ENCODE data around the gene IRF8.
"Not testable (repeated sequence)": the region's sequence is repeated elsewhere in the genome, so short reads cannot be mapped to it uniquely, and the experiment has no call there.

The IRF8 gene

DNA sequence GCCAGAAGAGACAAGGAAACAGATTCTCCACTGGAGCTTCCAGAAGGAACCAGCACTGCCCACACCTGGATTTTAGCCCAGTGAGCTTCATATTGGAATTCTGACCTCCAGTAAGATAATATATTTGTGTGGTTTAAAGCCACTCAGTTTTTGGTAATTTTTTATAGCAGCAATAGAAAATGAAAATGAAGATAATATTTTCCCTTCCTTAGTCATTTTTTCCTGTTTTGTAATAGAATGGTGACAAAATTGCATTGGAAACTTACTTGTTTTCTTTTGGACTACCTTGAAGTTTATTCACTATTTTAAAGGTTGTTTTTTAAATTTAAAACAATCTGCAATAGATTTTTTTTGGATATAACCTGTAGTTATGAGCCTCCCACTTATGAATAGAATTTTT is 29.8 kb upstream of the IRF8 start:
- DNase-seq = no peak

DNA sequence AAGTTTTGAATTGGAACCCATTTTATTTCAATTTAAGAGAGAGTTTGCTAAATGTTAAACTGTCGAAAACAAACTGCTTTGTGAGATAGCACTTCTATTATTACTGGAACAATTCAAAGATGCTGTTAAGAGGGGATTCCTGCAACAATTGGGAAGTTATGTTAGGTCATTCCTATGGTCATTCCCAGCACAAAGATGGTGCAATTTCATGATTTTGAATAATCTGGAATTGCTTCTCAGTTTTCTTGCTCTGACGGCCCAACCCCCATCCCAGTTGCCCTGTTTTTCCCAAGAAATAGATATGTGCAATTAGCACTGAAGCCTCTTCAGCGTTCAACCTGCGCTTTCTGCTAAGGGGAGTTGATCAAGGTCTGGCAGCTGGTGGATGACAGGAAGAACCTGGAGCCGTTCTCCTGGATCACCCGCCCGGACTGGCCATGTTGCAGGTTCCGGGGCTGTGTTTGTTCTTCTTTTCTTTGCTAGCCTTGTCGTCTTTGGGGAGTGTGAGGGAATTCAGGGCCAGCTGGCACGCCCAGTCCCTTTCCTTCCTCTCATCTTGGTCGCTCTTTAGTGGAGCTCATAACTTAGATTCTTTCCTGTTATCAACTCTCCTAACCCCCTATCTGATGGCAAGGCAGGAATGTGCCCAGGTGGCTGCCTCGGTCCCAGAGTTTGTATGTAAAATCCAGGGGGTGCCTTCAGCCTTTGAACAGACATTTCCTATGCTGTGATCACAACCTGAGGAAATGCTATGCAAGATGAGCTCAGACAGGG is 29.0 kb upstream of the IRF8 start:
- DNase-seq = no peak

DNA sequence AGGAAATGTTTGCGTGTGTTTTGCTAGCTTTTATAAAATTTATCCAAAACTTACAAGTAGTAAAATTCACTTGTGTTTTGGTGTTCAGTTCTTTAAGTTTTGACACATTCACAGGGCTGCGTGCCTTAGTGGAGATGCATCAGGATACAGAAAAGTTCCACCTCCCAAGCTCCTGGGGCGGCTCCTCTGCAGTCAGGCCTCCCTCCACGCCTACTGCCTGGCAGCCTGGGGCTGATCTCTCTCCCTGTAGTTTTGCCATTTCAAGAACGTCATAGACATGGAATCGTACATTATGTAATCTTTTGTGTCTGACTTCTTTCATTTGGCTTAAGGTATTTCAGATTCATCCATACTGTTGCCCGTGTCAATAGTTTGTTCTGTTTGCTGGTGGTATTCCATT is 27.2 kb upstream of the IRF8 start:
- DNase-seq = no peak

DNA sequence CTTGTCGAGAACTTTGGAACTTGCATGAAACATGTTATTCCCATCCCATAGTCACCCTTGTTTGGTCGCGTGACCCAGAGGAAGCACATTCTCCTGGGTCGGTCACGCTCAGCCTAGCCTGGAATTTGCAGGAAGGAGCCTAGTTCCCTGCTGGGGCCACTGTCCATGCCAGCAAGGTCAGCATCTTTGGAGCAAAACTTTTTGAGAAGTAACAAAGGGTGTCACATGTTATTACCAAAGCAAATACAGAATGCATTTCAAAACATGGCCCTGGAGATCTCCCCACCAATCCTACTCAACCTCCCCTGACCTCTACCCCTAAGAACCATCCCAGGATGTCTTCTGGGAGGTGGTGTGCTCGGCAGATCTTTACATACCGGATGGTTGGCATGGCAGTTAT is 26.2 kb upstream of the IRF8 start:
- DNase-seq = no peak

DNA sequence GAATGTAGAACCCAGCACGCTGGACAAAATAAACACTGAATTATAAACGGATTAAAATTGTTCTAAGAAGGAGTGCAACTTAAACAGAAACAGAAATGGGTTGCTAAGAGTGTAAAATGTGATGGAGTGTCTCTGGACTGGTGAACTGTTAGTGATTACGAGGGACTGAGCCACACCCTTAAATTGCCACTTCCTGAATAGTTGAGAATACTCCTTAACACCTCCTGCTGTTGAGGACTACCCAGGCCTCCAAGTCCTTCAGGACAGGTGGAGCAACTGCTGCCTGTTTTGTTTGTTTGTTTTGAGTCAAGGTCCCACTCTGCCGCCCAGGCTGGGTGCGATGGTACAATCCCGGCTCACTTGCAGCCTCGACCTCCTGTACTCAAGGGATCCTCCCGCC is 25.8 kb upstream of the IRF8 start:
- no peak for DNase-seq

DNA sequence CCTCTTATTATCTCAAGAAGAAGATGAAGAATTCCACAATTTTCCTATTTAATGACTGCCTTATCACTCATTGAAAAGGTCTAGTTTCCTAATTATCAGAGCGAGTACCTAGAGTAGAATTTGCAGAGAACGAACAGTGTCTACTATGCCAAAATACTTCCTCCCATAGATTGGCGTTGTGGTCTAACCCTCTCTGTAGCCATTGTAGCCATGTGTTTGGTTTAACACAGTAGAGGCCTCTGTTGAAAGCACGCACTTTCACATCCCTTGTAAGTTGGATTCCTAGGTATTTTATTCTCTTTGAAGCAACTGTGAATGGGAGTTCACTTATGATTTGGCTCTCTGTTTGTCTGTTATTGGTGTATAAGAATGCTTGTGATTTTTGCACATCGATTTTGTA is 24.9 kb upstream of the IRF8 start:
- not testable (repeated sequence) for DNase-seq

DNA sequence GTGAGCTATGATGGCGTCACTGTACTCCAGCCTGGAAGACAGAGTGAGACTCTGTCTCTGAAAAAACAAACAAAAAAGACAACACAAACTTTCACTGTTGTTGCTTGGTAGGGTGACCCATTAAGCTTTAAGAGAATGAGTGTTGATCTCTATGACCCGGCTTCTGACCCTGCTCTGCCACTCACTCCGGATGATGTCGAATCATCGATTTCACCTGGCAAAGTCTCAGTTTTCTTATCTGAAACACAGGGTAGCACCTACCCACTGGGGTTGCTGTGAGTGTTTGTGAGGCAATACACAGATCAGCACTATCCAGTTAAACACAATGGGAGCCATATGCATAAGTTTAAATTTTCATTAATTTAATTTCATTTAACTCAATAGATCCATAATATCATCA is 20.6 kb upstream of the IRF8 start:
- DNase-seq = no peak

DNA sequence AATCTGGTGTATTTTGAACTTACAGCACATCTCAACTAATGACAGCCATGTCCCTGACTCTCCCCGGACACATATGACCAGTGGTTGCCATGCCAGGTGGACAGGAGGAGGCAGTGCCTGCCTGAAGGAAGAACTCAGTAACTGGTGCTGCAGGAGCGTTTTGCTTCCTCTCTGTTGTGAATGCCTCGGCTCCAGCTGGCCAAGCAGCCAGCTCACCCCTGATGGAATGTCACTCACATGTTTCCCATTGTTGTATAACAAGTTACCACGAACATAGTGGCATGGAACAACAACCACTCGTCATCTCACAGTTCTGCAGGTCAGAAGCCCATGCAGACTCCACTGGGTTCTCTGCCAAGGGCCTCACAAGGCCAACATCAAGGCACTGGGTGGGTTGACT is 20.1 kb upstream of the IRF8 start:
- DNase-seq = no peak

DNA sequence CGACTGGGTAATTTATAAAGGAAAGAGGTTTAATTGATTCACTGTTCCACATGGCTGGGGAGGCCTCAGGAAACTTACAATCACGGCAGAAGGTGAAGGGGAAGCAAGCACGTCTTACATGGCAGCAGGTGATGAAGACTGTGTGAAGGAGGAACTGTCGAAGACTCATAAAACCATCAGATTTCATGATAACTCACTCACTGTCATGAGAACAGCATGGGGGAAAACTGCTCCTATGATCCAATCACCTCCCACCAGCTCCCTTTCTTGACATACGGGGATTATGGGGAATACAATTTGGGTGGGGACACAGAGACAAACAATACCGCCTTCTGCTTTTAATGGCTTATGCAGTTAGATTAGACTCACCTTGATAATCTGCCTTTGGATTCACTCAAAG is 19.4 kb upstream of the IRF8 start:
- DNase-seq = no peak

DNA sequence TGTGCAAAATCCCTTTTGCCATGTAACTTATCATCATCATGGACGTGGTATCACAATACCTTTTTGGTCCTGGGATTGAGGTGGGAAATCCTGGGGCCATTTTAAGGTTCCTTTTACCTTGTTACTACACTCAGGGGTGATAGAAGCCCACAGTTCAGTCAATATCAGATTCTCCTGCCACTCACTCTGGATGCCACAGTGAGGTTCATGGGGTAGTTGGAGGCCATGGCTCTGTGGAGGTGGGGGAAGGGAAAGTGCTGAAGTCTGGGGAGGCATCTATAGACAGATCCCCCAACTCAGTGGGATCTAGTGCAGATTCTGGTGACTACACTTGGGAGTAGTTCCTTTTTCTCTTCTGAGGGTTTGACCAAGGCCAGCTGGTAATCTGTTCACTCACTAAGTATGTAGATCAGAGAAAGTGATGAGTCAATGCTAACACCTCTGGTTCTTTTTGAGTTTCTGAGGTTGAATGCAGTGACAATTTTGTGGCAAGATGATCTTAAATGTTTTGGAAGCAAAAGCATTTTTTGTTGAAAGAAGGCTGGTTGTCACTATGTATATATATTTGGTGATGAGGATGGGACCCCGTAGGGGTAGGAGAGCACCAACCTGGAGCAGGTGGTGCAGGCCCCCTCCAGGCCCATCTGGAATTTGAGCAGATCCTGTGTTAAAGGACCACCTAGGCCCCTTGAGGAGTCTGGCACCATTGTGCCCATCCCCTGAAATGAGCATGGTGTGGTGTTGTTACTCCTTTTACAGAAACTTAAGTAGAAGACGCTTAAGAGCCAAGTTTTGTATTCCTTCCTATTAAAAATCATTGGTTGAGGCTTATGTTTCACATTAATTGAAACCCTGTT is 18.8 kb upstream of the IRF8 start:
- no peak for DNase-seq

DNA sequence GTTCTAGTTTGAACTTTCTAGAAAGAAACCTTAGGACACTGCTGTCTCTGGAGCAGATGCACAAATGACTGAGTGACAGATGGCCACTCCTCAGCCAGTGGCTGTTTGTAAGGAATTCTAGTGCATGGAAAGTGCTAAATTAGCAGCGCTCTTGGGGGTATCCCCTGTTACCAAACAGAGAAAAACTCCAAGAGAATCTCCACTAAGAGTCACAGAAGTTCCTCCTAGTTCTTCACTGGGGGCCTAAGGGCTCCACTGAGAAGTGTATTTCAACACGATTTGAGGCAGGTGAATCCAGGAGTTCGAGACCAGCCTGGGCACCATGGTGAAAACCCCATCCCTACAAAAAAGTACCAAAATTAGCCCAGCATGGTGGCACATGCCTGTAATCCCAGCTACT is 18.1 kb upstream of the IRF8 start:
- no peak for DNase-seq

DNA sequence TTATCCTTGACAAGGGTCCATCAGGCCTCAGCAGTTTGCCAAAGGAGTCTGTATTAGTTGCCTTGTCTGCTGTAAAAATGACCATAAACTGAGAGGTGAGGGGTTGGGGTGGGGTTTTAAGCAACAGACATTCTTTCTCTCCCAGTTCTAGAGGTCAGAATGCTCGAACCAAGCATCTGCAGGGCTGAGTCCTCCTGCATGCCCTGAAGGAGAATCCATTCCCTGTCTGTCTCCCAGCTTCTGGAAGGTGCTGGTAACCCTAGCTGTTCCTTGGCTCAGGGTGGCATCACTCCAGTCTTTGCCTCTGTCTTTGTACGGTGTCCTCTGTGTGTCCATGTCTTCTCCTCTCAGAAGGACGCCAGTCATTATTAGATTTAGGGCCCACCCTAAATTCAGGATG is 17.5 kb upstream of the IRF8 start:
- no peak for DNase-seq

DNA sequence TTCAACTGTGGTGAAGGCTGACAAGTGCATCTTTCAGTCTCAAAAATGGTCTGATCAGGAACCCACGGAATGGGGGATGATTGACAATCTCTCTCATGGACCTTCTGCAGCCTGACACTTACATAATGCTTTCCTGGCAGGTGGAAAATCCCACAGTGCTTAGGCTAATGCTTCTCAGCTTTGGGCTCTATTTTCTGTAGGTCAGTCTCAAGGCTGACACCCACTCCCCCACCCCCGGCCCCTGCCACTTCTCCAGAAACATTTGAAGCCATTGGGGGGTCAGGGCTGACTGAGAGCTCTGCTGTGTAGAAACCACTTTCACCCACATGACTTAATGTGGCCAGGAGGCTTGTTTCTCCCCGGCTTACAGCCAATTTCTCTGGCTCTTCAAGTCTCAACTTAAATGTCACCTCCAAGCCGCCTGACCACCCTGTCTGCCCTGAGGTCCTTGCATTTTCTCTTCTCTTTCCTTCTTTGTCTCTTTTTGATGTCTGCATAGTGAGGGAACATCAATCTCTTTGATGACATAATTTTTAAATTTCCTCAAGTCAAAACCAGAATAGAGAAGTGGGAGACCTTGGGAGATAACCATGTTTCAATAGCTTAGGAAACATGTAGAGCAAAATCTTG is 16.7 kb upstream of the IRF8 start:
- no peak for DNase-seq

DNA sequence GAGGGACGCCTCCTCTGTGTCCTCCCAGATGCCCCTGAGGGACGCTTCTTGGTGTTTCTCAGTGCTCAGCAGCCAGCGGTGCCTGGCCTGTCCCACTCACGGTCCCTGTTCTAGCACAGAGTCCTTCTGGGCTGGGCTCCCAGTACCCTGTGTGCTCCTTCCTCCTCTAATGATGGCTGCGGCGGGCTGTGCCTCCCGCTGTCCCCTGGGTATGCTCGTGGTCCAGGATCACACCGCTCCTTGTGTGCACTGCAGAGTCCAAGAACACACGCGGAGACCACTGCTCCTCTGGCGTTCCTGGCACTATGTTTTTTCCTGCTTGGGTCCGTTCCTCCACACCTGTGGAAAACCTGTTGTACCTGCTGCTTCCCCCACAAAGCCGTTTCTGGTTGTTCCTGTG is 15.1 kb upstream of the IRF8 start:
- DNase-seq = no peak

DNA sequence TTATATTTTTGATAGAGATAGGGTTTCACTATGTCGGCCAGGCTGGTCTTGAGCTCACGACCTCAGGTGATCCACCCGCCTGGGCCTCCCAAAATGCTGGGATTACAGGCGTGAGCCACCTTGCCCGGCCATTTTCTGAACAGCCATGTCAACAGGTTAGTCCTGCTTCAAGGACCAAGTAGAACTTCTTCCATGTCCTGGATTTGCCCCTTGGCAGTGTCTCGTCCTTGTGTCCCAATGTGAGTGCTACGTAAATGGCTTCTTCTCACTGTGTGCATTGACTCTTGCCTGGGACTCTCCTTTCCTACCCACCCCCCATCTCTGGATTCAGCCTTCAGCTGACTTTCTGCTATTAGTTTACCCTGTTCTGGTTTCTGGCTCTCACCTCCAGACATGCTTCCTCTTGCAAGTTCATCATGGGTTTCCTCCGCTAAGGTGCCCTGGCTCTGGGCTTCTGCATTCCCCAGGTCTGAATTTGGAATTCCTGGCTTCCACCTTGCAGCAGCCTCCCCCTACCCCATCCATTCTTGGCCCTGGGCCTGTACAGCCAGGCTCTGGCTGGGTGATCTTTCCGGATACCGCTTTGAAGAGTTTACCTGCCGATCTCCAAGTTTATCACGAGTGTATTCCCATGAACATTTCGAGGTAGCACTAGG is 14.0 kb upstream of the IRF8 start:
- DNase-seq = no peak

DNA sequence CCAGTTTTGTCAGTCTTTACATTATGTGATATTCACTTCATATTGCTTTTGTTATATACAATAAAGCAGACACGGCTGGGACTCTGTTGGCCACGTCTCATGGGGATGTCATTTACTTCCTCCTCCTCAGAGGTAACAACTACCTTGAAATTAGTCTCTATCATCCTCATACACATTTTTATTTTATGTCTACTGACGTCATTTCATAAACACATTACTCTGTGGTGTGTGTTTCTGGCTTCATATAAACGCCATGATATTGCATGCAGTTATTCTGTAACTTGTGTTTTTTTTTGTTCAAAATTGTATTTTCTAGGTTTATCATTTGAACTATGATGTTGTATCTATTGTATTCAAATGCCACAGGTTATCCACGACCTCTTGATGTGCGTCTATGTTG is 13.4 kb upstream of the IRF8 start:
- no peak for DNase-seq

DNA sequence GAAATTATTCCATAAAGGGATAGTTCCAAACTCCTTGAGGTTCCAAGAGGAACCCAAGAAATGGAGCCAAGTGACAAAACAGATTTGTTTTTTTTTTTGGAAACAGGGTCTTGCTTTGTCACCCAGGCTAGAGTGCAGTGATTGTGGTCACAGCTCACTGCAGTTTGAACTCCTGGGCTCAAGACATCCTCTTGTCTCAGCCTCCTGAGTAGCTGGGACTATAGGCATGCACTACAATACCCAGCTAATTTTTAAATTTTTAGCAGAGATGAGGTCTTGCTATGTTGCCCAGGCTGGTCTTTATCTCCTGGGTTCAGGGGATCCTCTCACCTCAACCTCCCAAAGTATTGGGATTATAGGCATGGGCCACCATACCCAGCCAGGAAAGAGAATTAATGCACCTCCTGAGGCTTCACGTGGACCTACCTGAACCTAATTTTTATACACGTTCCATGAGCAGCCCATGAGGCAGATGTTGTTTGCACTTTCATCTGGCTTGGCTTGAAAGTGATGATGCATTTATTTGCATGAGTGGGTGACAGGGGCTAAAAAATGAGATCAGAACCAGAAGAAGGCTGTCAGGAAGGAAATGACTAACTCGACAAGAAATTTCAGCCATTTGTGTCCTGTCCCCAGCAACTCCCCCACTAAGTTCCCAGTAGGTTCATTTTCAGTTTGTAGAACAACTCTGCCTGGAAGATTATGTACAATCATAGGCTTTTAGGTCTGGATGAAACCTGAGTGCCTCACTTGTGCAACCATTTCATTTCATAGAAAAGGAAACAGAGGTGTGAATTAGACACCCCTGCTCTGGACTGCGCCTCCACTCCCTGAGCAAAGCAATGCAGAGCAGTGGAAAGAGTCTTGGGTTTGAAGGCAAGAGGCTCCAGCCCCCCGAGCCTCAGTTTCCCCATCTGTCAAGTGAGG is 10.3 kb upstream of the IRF8 start:
- no peak for DNase-seq

DNA sequence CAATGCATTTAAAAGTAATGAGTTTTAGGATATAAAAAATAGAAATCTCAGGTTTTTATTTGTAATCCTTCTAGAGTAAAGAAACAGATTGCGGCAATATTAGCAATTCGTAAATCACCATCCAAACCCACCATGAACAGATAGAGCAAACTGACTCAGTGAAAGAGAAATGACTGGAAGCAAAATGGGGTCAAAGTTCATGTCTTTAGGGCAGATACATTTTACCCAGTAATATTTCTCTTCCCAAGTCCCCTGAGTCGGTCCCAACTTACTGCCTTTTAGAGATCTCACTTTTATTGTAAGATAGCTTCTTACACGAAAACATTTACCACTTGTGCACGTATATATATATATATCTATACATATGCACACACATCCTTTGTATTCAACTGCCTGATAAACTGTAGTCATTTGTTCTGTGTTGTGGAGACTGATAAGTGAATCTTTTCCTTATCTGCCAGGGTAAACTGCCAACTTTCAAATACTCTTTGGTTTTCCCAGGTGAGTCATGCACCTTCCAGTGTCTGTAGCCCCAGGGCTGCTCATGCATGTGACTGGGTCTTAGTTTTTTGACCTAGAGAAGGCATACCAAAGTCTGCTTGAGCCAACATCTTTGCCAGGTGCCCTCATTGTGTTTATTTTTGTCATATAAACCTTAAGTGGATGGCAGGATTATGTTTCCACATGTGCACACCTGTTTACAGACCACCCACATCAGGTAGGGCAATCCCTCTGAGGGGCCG is 7.8 kb upstream of the IRF8 start:
- DNase-seq = peak; percentile 2

DNA sequence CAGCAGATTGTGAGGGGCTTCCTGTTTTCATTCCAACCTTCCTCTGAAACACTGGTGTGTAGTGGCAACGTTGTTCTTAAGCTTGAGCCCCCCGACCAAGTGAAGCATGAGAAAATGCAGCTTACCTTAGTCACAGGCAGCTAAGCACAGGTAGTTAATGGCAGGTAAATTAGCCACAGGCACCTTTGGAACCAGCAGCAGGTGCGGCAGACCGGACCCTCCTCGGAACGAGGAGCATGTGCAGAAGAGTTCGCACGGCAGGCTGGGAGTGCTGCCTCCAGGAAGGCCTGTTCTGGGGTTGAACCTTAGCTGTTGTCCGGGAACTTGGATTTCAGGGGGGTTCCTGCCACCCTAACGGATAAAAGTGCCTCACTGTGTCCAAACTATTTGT is 7.2 kb upstream of the IRF8 start:
- peak; percentile 3 for DNase-seq

DNA sequence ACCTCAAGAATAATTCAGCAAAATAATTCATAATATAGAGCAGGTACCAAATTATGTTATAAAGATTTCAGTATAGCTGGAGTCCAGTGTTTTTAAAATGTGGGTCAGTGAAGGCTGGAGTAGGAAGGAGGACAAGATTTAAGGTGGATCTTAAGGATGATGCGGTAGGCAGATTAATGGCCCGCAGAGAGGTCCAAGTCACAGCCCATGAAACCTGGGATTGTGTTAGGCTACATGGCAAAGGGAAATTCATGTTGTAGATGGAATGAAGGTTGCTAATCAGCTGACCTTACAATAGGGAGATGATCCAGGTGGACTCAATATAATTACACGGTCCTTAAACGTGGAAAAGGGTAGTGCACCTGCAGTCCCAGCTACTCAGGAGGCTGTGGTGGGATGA is 6.2 kb upstream of the IRF8 start:
- DNase-seq = no peak

DNA sequence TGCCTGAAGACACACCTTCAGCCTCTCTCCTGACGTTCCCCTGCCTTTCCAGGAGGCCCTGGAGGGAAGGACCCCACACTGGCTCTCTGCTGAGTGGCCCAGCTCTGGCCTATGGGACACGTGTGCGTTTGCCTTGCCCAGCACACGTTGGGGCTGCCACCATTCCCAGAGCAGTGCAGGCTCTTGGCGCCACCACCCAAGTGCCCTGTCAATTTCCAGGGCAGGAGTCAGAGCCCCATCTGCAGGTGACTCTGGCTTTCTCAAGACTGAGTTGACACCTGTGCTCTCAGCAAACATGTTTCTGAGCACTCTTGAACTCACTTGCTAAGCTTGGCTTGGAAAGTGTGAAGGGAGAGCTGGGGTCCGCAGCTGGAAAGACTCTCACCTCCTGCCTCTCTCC is 4.7 kb upstream of the IRF8 start:
- peak; percentile 0 for DNase-seq

DNA sequence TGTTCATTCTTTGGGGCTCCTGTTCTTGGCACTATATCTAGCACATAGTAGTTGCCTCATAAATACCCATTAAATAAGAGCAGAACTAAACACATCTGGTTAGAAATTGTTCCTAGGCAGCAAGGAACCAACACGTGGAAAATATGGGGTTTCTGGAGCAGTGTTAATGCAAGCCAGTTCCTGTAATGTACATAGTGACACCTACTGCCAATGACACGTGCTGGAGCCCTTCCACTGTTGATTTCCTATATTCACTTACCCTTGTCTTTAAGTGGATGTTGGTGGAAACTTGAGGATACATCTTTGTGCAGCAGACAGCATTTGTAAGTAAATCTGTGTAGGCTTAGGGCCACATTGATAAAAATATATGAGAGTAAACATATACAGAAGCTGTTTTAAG is 1.6 kb upstream of the IRF8 start:
- DNase-seq = no peak

Measured in NCI-H69 (cell line).